CD4-positive, alpha-beta T cell treated with Interleukin-1 beta for 1 hour (primary cell): Measurements from ENCODE around the gene RPN2.

Experiments
- DNase-seq, 2 donors: peaks; one replicate each; pipeline ENCODE4 v3.0.0-alpha.2; 2020 to 2022

Gene RPN2

DNA sequence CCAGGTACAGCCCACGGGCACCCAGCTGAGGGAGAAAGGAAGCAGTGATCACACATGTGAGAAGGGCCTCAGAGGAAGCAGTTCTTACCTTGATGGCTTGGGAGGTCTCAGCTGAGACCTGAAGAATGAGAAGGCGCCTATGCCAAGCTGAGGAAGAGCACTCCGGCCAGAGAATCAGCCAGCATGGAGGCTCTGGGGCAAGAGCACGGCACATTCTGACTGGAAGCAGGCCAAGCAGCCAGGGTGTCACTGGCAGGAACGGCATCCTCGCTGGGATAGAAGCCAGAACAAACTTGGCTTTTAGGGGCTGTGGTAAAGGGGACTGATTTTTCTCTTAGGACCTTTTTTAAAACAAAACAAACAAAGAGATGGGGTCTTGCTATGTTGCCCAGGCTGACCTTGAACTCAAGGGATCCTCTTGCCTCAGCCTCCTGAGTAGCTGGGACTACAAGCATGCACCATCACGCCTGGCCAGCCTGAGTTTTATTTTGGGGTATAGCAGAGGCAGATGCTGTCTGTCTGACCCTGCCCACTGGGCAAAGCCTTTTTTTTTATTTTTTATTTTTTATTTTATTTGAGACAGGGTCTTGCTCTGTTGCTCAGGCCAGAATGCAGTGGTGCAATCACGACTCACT lies 64.9 kb downstream of the RPN2 start:
- no peak for DNase-seq

DNA sequence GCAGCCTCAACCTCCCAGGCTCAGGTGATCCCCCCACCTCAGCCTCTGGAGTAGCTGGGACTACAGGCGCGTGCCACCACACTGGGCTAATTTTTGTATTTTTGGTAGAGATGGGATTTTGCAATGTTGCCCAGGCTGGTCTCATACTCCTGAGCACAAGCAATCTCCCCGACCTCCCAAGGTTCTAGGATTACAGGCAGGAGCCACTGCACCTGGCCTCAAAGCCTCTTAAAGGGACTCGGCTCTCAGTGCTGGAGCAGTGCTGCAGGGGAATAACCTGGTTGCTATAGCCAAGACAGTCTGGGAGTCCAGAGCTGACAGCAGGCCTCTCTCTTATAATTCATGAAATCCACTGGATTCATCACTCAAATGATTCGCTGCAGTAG lies 65.4 kb downstream of the RPN2 start:
- DNase-seq = no peak

GRCh38 chr20:37245216-37246150 lies 66.4 kb downstream of the RPN2 start:
- DNase-seq = no peak

DNA sequence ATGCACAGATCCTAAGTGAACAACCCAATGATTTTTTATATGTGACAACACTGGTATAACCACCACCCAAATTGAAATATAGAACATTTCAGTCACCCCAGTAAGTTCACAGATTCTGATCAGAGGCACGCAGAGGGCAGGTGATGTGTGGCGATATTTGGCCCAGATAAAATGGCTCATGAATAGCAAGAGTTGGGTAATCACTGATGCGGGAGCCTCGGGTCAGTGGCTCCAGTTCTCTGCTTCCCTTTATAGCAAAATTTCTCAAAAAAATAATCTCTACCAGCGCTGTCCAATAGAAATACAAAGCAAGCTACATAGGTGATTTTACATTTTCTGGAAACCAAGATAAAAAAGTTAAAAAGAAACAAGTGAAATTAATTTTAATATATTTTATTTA lies 67.6 kb downstream of the RPN2 start:
- DNase-seq = no peak

DNA sequence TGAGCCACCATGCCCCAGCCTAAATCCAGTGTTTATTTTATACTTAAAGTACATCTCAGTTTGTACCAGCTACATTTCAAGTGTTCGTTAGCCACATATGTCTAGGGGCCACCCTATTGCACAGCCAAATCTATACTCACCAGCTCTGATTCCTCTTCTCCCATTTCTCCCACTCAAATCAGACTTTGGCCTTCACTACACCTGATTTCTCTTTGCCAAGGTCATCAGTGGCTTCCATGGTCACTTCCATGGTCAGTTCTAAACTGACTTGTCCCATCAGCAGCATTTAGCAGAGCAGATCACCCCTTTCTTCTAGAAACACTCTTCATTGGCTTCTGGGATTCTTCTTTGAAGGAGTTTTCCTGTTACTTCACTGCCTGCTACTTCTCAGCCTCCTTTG lies 68.4 kb downstream of the RPN2 start:
- DNase-seq = no peak

DNA sequence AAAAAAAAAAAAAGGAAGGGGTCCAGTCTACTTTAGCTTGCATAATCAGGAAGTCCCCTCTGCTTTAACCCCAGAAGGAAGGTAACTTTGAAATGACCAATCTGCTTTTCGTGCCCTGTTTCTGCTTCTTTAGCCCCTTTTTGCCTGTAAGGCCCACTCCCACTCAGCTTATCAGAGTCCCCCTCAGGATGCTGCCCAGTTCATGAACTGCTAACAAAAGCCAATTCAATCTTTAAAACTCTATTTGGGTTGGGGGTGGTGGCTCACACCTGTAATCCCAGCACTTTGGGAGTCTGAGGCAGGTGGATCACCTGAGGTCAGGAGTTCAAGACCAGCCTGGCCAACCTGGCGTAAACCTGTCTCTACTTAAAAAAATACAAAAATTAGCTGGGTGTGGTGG lies 70.2 kb downstream of the RPN2 start:
- no peak for DNase-seq

GRCh38 chr20:37251825-37252477 lies 72.8 kb downstream of the RPN2 start:
- DNase-seq = no peak

DNA sequence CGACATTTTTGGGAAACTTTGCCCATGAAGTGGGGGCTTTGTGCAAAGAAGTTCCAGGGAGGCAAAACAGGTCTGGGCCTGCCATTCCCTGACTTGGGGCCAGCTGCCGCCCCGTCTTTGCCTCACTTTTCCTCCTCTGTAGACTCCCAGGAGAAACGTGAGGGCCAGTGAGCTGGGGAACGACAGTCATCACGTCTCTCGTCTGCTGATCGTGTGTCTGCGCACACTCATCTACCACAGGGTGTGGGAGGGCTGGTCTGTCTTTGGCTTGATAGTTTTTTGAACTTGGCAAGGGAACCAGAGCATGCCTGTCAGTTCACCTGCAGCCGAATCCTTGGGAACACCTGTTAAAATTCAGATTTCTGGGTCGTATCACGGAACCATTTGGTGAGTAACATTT lies 74.0 kb downstream of the RPN2 start:
- DNase-seq = no peak

GRCh38 chr20:37254114-37254878 lies 75.2 kb downstream of the RPN2 start:
- no peak for DNase-seq

GRCh38 chr20:37256286-37256685 lies 77.2 kb downstream of the RPN2 start:
- no peak for DNase-seq

DNA sequence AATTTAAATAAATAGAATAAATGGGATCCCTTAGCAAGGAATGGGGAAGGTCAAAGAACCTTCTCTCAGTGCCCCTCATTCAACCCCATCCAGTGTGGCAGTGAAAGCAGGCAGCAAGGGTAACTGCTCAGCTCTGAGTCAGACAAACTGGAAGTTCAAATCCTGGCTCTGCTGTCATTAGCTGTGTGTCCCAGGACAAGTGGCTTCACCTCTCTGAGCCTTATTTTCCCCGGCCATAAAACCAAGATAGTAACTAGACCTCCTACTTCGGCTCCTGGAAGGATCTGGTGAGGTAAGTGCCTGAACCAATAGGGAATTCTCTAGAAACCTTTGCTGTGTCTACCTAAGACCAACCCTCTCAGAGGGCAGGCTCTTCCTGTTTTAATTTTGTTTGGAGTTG lies 78.4 kb downstream of the RPN2 start:
- no peak for DNase-seq

GRCh38 chr20:37257988-37258387 lies 78.9 kb downstream of the RPN2 start:
- no peak for DNase-seq

- no peak for DNase-seq
Observed at GRCh38 chr20:37259031-37259430, 79.9 kb downstream of the RPN2 start.

DNA sequence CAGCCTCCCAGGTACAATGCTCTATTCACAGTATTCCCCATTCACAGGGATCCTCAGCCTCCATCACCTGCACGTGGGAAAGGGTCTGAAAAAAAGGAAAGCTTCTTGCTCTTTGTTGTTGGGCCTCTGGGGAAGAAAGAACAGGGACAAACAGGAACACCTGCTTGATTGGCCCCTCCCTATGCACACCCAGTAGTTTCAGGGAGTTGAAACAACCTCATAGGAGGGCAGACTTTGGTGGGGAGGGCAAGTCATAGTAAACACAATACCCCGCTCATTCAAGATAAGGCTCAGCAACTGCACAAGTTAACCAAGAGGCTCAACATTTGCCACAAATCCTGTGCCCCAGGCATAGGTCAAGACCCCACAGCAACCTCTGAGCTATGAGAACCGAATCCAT lies 80.7 kb downstream of the RPN2 start:
- DNase-seq = no peak

GRCh38 chr20:37260923-37261322 lies 81.8 kb downstream of the RPN2 start:
- no peak for DNase-seq

DNA sequence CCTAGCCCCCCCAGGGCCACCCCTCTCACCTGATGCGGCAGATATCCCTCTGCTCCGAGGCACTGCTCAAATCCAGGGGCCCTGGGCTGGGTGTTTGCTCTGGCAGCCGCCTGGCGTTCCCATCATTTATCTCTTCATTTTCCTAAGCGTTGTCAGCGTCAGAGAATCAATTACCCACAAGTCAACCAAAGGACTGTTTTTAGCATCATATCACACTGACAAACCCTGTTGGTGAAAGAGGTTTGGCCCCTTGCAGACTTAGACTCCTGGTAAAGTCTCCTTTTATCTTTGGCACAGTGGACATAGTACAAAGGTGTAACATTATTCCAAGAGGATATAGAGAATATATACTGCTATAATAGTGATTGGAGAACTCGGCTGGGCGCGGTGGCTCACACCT lies 82.6 kb downstream of the RPN2 start, which contains the start of gene GHRH:
TSS of gene GHRH (minus strand) at position 101 of the 400 bp plus-strand sequence. CDS start 4,925 bp downstream, outside the sequence.
- no peak for DNase-seq

GRCh38 chr20:37262505-37262904 lies 83.4 kb downstream of the RPN2 start:
- no peak for DNase-seq

GRCh38 chr20:37263686-37264085 lies 84.6 kb downstream of the RPN2 start:
- no peak for DNase-seq

GRCh38 chr20:37265152-37265551 lies 86.0 kb downstream of the RPN2 start:
- peak in 1 of 2 donors; percentile 39 for DNase-seq

DNA sequence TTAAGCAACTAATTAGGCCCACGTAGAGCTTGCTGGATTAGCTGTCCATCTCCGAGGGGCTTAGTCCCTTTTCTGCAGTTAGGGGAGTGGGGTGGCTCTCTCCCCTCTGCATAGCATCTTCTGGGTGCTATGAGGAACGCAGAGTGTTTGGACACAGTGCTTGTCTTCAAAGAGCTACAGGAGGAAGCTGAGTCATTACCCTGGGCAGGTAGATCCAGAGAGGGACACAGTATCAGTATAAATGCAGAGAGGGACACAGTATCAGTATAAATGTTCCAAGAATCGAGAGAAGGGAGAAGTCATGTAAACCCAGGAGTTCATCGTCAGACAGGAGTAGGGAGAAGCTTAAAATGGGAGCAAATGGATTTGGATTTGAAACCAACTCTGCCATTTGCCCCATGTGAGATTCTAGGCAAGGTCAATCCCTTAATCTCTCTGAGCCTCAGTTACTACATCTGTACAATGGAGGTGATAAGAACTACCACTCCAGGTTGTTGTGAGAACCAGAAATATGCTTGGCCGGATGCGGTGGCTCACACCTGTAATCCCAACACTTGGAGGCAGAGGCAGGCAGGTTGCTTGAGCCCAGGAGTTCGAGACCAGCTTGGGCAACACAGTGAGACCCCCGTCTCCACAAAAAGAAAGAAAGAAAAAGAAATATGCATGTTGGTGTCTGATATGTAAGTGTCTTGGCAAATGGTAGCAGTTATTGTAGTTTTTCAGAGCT lies 88.0 kb downstream of the RPN2 start:
- no peak for DNase-seq

GRCh38 chr20:37267667-37268313 lies 88.7 kb downstream of the RPN2 start:
- no peak for DNase-seq
